H1 (cell line): ENCODE data around the gene TRIM71. TPM values are rescaled to one million over a fixed set of nuclear protein-coding genes. Genes with fewer than 3 reads are reported as not detected.

Source experiments
- CTCF ChIA-PET: fragments of 300-600 bp; sonication (Branson Sonifier 250); formaldehyde crosslinking; loops from one replicate; lab custom pipeline; 2021; ENCODE audit not compliant: partially characterized antibody; lab: Charles Lee
- POLR2A ChIA-PET: fragments of 300-600 bp; sonication (Branson Sonifier 250); formaldehyde crosslinking; loops from one replicate; lab custom pipeline; 2021; ENCODE audit warnings: inconsistent platforms; ENCODE audit not compliant: partially characterized antibody; lab: Charles Lee
- DNase-seq, 2 experiments: peaks; one replicate each; pipeline versions ENCODE4 v3.0.0 to v3.0.0-alpha.2; 2010 to 2022; ENCODE audit warnings: low spot score in 2 of 2, low read depth in 1 of 2, mixed read lengths in 1 of 2
- FAIRE-seq: peaks from 2 replicates; lab custom pipeline; 2011; peaks lifted over from hg19 to GRCh38; lab: Jason Lieb, UNC
- H2AFZ ChIP-seq: 2 replicates; pipeline ENCODE4 v1.8.1; 2012; ENCODE audit warnings: low read length, inconsistent platforms
- H2AK5ac ChIP-seq: 2 replicates; pipeline ENCODE4 v1.6.1; 2013; ENCODE audit warnings: low read depth, low read length
- H2BK120ac ChIP-seq: replicated peaks from 2 replicates; pipeline ENCODE3; 2013; ENCODE audit warnings: low read depth, low read length, inconsistent platforms
- H2BK12ac ChIP-seq: 2 replicates; pipeline ENCODE4 v1.6.1; 2013; ENCODE audit warnings: low read depth, low read length
- H2BK15ac ChIP-seq: 2 replicates; pipeline ENCODE4 v1.6.1; 2013; ENCODE audit warnings: low read length
- H2BK20ac ChIP-seq: 2 replicates; pipeline ENCODE4 v1.6.1; 2013; ENCODE audit warnings: low read length
- H2BK5ac ChIP-seq: 2 replicates; pipeline ENCODE4 v1.6.1; 2013; ENCODE audit warnings: low read depth, low read length
- H3K14ac ChIP-seq: 2 replicates; pipeline ENCODE4 v1.6.1; 2013; ENCODE audit warnings: inconsistent platforms; ENCODE audit not compliant: insufficient read length
- H3K18ac ChIP-seq: 2 replicates; pipeline ENCODE4 v1.6.1; 2013; ENCODE audit warnings: low read length; ENCODE audit errors: extremely low read depth
- H3K23ac ChIP-seq: 2 replicates; pipeline ENCODE4 v1.6.1; 2013; ENCODE audit warnings: inconsistent platforms; ENCODE audit not compliant: insufficient read length
- H3K23me2 ChIP-seq: 2 replicates; pipeline ENCODE4 v1.6.1; 2013; ENCODE audit warnings: low read depth, low read length
- H3K27ac ChIP-seq: 2 replicates; pipeline ENCODE4 v1.6.1; 2011; ENCODE audit warnings: low read depth, low read length, inconsistent platforms
- H3K27me3 ChIP-seq, 4 experiments: replicated peaks in 1 of 4; 1 replicate in 1 of 4; 2 replicates in 3 of 4; pipeline versions ENCODE4 v1.6.1 to v1.8.1; 2011 to 2013; ENCODE audit warnings: low read length in 3 of 4, mild to moderate bottlenecking in 3 of 4, inconsistent platforms in 2 of 4, mixed read lengths in 2 of 4, moderate library complexity in 1 of 4; ENCODE audit not compliant: control insufficient read depth in 3 of 4, insufficient read depth in 3 of 4; ENCODE audit errors: extremely low read depth in 1 of 4
- H3K36me3 ChIP-seq, 4 experiments: 2 replicates each; pipeline versions ENCODE4 v1.6.1 to v1.8.1; 2011 to 2013; ENCODE audit warnings: mild to moderate bottlenecking in 4 of 4, low read length in 3 of 4, moderate library complexity in 2 of 4, control low read depth in 1 of 4, inconsistent platforms in 1 of 4; ENCODE audit not compliant: insufficient read depth in 4 of 4, control insufficient read depth in 2 of 4
- H3K4ac ChIP-seq: replicated peaks from 2 replicates; pipeline ENCODE3; 2013; ENCODE audit warnings: low read length, low read depth, mixed read lengths, inconsistent platforms; ENCODE audit not compliant: insufficient read length
- H3K4me1 ChIP-seq, 4 experiments: replicated peaks in 1 of 4; 1 replicate in 1 of 4; 2 replicates in 3 of 4; pipeline versions ENCODE4 v1.6.1 to v1.8.1; 2011 to 2013; ENCODE audit warnings: low read length in 3 of 4, inconsistent platforms in 2 of 4, mixed read lengths in 1 of 4; ENCODE audit not compliant: insufficient read depth in 4 of 4, control insufficient read depth in 3 of 4
- H3K4me2 ChIP-seq, 2 experiments: 2 replicates each; pipeline versions ENCODE4 v1.6.1 to v1.8.1; 2011 to 2013; ENCODE audit warnings: low read depth in 2 of 2, low read length in 2 of 2, control low read depth in 1 of 2, inconsistent platforms in 1 of 2, mild to moderate bottlenecking in 1 of 2; ENCODE audit not compliant: insufficient read depth in 1 of 2
- H3K4me3 ChIP-seq, 4 experiments: fragments of 200-600, 300-600 bp in 1 of 4; sonication (generic), shearing (Covaris generic), sonication (Bioruptor Twin) in 1 of 4; 2 replicates each; pipeline versions ENCODE4 v1.5.1 to v1.8.1; 2011 to 2016; ENCODE audit warnings: low read length in 4 of 4, low read depth in 3 of 4, control low read depth in 2 of 4, inconsistent platforms in 2 of 4, mild to moderate bottlenecking in 2 of 4, mixed read lengths in 1 of 4, moderate library complexity in 1 of 4; ENCODE audit not compliant: insufficient read depth in 2 of 4; ENCODE audit errors: extremely low read depth in 1 of 4
- H3K56ac ChIP-seq: replicated peaks from 2 replicates; pipeline ENCODE3; 2013; ENCODE audit warnings: low read depth, mild to moderate bottlenecking, mixed read lengths, low read length, inconsistent platforms; ENCODE audit not compliant: insufficient read length
- H3K79me1 ChIP-seq: 2 replicates; pipeline ENCODE4 v1.6.1; 2013; ENCODE audit warnings: low read depth, low read length, control low read depth
- H3K79me2 ChIP-seq, 2 experiments: 2 replicates each; pipeline versions ENCODE4 v1.6.1 to v1.8.1; 2012 to 2013; ENCODE audit warnings: low read length in 2 of 2, mild to moderate bottlenecking in 2 of 2, inconsistent platforms in 1 of 2; ENCODE audit not compliant: insufficient read depth in 2 of 2, control insufficient read depth in 1 of 2
- H3K9ac ChIP-seq, 4 experiments: replicated peaks in 1 of 4; 1 replicate in 1 of 4; 2 replicates in 3 of 4; pipeline versions ENCODE4 v1.6.1 to v1.8.1; 2011 to 2013; ENCODE audit warnings: low read depth in 3 of 4, low read length in 3 of 4, control low read depth in 2 of 4, mild to moderate bottlenecking in 2 of 4, moderate library complexity in 2 of 4, inconsistent platforms in 1 of 4; ENCODE audit errors: extremely low read depth in 1 of 4
- H3K9me3 ChIP-seq, 2 experiments: 2 replicates each; pipeline versions ENCODE4 v1.6.1 to v1.8.1; 2012 to 2013; ENCODE audit warnings: mild to moderate bottlenecking in 2 of 2, moderate library complexity in 2 of 2, control low read depth in 1 of 2, inconsistent platforms in 1 of 2, low read depth in 1 of 2, low read length in 1 of 2, mixed read lengths in 1 of 2; ENCODE audit not compliant: insufficient read depth in 2 of 2
- H4K20me1 ChIP-seq, 2 experiments: replicated peaks in 1 of 2; 2 replicates each; pipeline versions ENCODE3 to v1.8.1; 2011 to 2013; ENCODE audit warnings: inconsistent platforms in 2 of 2, low read length in 2 of 2, mild to moderate bottlenecking in 1 of 2; ENCODE audit not compliant: insufficient read depth in 2 of 2, control insufficient read depth in 1 of 2
- H4K5ac ChIP-seq: 2 replicates; pipeline ENCODE4 v1.6.1; 2013; ENCODE audit warnings: low read length, low read depth, mixed read lengths, inconsistent platforms; ENCODE audit not compliant: insufficient read length
- H4K8ac ChIP-seq: 2 replicates; pipeline ENCODE4 v1.8.0; 2013; ENCODE audit warnings: mild to moderate bottlenecking, moderate library complexity, low read length, inconsistent platforms; ENCODE audit not compliant: insufficient read depth; ENCODE audit errors: extremely low read depth
- H4K91ac ChIP-seq: replicated peaks from 2 replicates; pipeline ENCODE3; 2013; ENCODE audit warnings: low read length, mixed read lengths, inconsistent platforms; ENCODE audit not compliant: insufficient read length
- CTBP2 ChIP-seq: IDR thresholded peaks from 2 replicates; pipeline ENCODE4 v1.7.0; 2011; ENCODE audit warnings: borderline replicate concordance, mild to moderate bottlenecking, moderate library complexity, mixed read lengths, low read length; ENCODE audit not compliant: insufficient read depth, insufficient read length
- EP300 ChIP-seq, 2 experiments: IDR thresholded peaks; 1 replicate in 1 of 2; 2 replicates in 1 of 2; pipeline ENCODE4 v1.6.1; 2011 to 2012; ENCODE audit warnings: low read depth in 2 of 2, low read length in 2 of 2, mild to moderate bottlenecking in 2 of 2, borderline replicate concordance in 1 of 2, inconsistent platforms in 1 of 2, moderate library complexity in 1 of 2
- EZH2 ChIP-seq: fragments of 200-600 bp; sonication (generic); IDR thresholded peaks from 2 replicates; pipeline ENCODE4 v1.7.1; 2012; ENCODE audit warnings: low read depth, mild to moderate bottlenecking, moderate library complexity, low read length, inconsistent platforms; ENCODE audit not compliant: severe bottlenecking
- RNF2 ChIP-seq: fragments of 200-900, 300-1000 bp; sonication (generic); IDR thresholded peaks from 2 replicates; pipeline ENCODE4 v1.7.1; 2016; ENCODE audit warnings: borderline replicate concordance, low read depth, mild to moderate bottlenecking, antibody characterized with exemption, low read length; ENCODE audit not compliant: poor library complexity, severe bottlenecking; ENCODE audit errors: missing control alignments
- SIN3A ChIP-seq, 2 experiments: IDR thresholded peaks in 1 of 2; conservative IDR thresholded peaks in 1 of 2; 2 replicates each; pipeline ENCODE4 v1.6.1; 2011 to 2012; ENCODE audit warnings: low read length in 2 of 2, improper control_type of control experiment in 1 of 2, low read depth in 1 of 2, mild to moderate bottlenecking in 1 of 2
- SIRT6 ChIP-seq: IDR thresholded peaks from one replicate; pipeline ENCODE4 v1.7.1; 2012; ENCODE audit warnings: low read length, inconsistent platforms
- TAF1 ChIP-seq: IDR thresholded peaks from 2 replicates; pipeline ENCODE4 v1.6.1; 2011; ENCODE audit warnings: mild to moderate bottlenecking, low read depth, low read length
- TEAD4 ChIP-seq: IDR thresholded peaks from 2 replicates; pipeline ENCODE4 v1.6.1; 2012; ENCODE audit warnings: low read depth, low read length, inconsistent platforms, mixed read lengths
- WGBS, 2 experiments: shearing (Covaris generic) in 1 of 2; methylation state at CpG; one replicate each; pipeline versions ENCODE4 v1.1.6 to v1.1.7; 2013 to 2015; ENCODE audit warnings: low lambda C conversion rate in 2 of 2, mixed read lengths in 2 of 2, inconsistent platforms in 1 of 2, low coverage in 1 of 2, missing lambda C conversion rate in 1 of 2; ENCODE audit not compliant: insufficient replicate concordance in 2 of 2, insufficient coverage in 1 of 2, insufficient read length in 1 of 2; ENCODE audit errors: extremely low coverage in 1 of 2, missing lambda C conversion rate in 1 of 2; 5-methylcytosine and 5-hydroxymethylcytosine counted together
- polyA plus RNA-seq, 7 experiments: library from polyadenylated mRNA; depleted of rRNA in 3 of 7; stranded (reverse) in 5 of 7; unstranded in 2 of 7; fragments of >200 nt in 5 of 7; fragments of 200-250 nt in 2 of 7; gene quantifications; 1 replicate in 5 of 7; 2 replicates in 1 of 7; 4 replicates in 1 of 7; pipeline versions ENCODE4 v1.2.1 to v1.2.3, GENCODE V29; 2011 to 2013; ENCODE audit warnings: missing spikeins in 2 of 7, mixed read lengths in 2 of 7
- total RNA-seq: library from RNA; stranded (reverse); fragmentation: NEBNext Ultra II Directional; extraction: Animal tissue kit (Norgen Biotek cat#: 25700); gene quantifications from 2 replicates; pipeline ENCODE4 v1.2.1, GENCODE V29; 2021

Gene TRIM71
- total and polyA plus RNA-seq, 2 of the 8 experiments (the other 6 are each of a cell fraction or from before 2014, with no cell fraction given): 53.7 to 293 TPM

DNA sequence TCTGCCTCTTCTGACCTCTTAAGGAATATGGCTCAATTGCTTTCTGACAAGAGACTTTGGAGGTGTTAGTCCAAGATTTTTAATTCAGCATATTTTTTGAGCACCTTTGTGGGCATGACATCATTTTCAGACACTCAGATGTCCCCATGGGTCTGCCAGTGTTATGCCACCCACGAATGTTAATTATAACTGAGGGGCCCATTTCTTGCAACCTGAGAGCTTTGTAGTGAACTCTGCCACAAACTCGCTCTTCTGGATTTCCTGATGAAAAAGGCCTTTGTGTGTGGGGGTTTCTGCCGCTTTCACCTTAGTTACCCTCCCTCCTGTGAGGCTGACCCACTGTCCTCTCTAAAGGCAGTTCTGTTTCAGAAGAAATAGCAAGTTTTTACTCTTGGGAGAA is 69.1 kb downstream of the TRIM71 start:
- H2AFZ ChIP-seq: no peak overlapping the region
- peaks cover 39 to 98% (median 68%) of the 10 kb centered on the region in 4 experiments for H3K36me3 ChIP-seq
- TF ChIP-seq CTBP2 (no peak), SIN3A (conservative IDR thresholded peaks at IDR 0.05 in 1 of 2, IDR thresholded peaks at IDR 0.05 in 1 of 2; ENCODE audit: low read depth in 1 of 2, low read length in 2 of 2) (no peak), TAF1 (no peak), EZH2 (no peak), EP300 (IDR thresholded peaks at IDR 0.05; ENCODE audit: borderline replicate concordance in 1 of 2, low read depth in 2 of 2, low read length in 2 of 2) (no peak), RNF2 (no peak), SIRT6 (no peak), TEAD4 (no peak)
- no peak overlapping the region for H4K91ac ChIP-seq
- peaks cover 33% of the 10 kb centered on the region for H3K79me1 ChIP-seq
- no peak overlapping the region for H2BK120ac ChIP-seq
- peaks cover 50 to 55% of the 10 kb centered on the region in 2 experiments for H4K20me1 ChIP-seq
- no peak overlapping the region for H3K4me2 ChIP-seq
- H2AK5ac ChIP-seq: no peak overlapping the region
- H2BK20ac ChIP-seq: no peak overlapping the region
- H3K79me2 ChIP-seq: peaks cover 16 to 99% of the 10 kb centered on the region in 2 experiments; a peak in 3 of 4 replicates
- H3K18ac ChIP-seq: no peak overlapping the region
- H3K14ac ChIP-seq: no peak overlapping the region
- no peaks in the 10 kb centered on the region for H3K23me2 ChIP-seq
- ChIA-PET POLR2A (interaction anchor here (0.7 to 10.0 kb wide), 12 partner anchors 8 to 327 kb away, joined by 3 to 84 read pairs (median 4); no protein-coding TSS in a partner anchor), CTCF (interaction anchor here (5.5 kb wide), 1 partner anchor 13 kb away, joined by 40 read pairs; no protein-coding TSS in a partner anchor)
- no peaks in the 10 kb centered on the region for H3K9me3 ChIP-seq
- no peaks in the 10 kb centered on the region for H3K27me3 ChIP-seq
- DNase-seq (no peak), FAIRE-seq (no peak)
- no peak overlapping the region for H2BK15ac ChIP-seq
- no peak overlapping the region for H3K4ac ChIP-seq
- WGBS, 2 experiments: 78% methylated on average over 3 of the region's 3 CpGs; no CpG with 5 or more reads in 1 of the 2 experiments
- no peak overlapping the region for H4K8ac ChIP-seq
- H3K4me3 ChIP-seq: no peak overlapping the region
- no peak overlapping the region for H3K27ac ChIP-seq
- H3K4me1 ChIP-seq: peaks cover 7 to 27% (median 12%) of the 10 kb centered on the region in 4 experiments
- H2BK12ac ChIP-seq: no peak overlapping the region
- H3K23ac ChIP-seq: no peak overlapping the region
- H4K5ac ChIP-seq: no peak overlapping the region
- H2BK5ac ChIP-seq: no peak overlapping the region
- no peak overlapping the region for H3K9ac ChIP-seq
- H3K56ac ChIP-seq: no peak overlapping the region
